Erythroblast (primary cell): ENCODE data around the gene PLA2G12A.

Experiments
- DNase-seq, 2 experiments: peaks; one replicate each; lab custom pipeline; 2025; lab: John Stamatoyannopoulos, UW
- GATA1 ChIP-seq: IDR thresholded peaks from 2 replicates; pipeline ENCODE4 v1.6.1; 2011; ENCODE audit warnings: low read depth, mild to moderate bottlenecking, control low read depth, low read length, moderate library complexity
- POLR2A ChIP-seq: IDR thresholded peaks from 2 replicates; pipeline ENCODE4 v1.6.1; 2011; ENCODE audit warnings: mild to moderate bottlenecking, low read length

Gene PLA2G12A

DNA sequence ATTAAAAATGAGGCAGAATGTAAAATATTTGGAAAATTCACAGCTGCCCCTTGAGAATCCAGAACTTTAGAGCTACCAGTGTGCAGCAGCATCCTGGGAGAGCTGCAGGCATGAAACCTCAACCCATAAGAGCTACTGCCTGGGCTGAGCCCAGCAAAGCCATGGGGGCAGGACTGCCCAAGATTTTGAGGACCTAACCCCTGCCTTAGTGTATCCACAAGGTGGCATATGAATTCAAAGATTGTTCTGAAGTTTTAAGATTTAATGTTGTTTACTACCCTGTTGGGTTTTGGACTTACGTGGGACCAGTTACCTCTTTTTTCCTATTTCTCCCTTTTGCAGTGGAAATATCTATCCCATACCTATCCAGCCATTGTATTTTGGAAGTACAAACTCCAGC, 53.0 kb downstream of the PLA2G12A start:
- DNase-seq: no peak
- no peak for TF ChIP-seq GATA1
- no peak for TF ChIP-seq POLR2A

DNA sequence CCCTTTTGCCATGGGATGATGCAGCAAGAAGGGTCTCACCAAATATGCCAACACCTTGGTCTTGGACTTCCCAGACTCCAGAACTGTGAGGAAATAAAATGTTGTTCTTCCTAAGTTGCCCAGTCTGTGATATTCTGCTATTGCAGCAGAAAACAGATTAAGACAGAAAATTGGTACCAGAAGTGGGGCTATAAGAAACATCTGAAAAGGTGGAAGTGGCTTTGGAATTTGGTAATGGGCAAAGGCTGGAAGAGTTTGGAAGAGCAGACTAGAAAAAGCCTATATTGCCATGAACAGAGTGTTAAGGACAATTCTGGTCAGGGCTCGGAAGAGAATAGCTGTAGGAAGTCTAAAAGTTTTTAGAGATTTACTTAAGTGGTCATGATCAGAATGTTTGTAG, 54.0 kb downstream of the PLA2G12A start:
- DNase-seq: no peak
- TF ChIP-seq GATA1 (no peak), POLR2A (no peak)

DNA sequence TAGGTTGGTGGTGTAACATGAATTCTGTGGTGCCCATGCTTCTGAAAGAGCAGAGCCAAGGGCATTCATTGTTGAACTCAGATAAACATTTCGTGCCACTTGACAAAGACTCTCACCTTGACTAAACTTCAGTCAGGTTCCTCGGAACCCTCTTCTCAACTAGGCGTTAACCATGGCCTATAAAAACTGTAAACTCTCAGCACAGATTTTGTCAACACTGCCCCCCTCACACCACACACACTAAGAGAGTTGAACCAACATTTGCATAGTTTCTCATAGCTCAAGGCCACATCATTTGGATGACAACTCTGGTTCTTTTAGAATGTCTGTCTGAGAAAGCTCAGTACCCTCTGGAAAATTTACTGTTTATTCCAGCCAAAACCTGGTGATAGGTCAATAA, 54.7 kb downstream of the PLA2G12A start:
- TF ChIP-seq POLR2A (no peak), GATA1 (no peak)
- no peak for DNase-seq

DNA sequence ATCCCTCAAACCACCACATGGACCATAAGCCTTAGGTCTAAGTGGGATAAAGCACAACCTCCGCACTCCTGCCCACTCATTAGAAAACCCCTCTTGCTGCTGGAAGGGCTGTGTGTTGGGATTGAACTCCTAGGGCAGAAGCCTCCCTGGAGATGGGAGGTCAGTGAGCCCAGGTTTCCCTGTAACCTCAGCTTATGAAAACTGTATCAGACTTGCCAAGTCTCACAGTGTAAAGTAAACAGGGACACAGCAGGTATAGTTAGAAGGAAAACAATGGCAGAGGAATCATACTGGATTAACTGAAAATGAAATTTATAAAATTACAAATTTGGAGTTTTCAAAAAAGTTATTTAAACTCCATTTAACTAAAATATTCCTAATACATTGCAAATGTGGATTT, 56.6 kb downstream of the PLA2G12A start:
- TF ChIP-seq GATA1 (no peak), POLR2A (no peak)
- no peak for DNase-seq

GRCh38 chr4:109672169-109672930, 57.5 kb downstream of the PLA2G12A start:
- no peak for TF ChIP-seq POLR2A
- no peak for TF ChIP-seq GATA1
- peak; percentile 27 to 70 for DNase-seq

- no peak for DNase-seq
- TF ChIP-seq POLR2A: no peak
- TF ChIP-seq GATA1: no peak
These were observed 58.5 kb downstream of the PLA2G12A start for GRCh38 chr4:109671350-109671749.

GRCh38 chr4:109665783-109666485, 63.9 kb downstream of the PLA2G12A start:
- no peak for TF ChIP-seq GATA1
- no peak for DNase-seq

DNA sequence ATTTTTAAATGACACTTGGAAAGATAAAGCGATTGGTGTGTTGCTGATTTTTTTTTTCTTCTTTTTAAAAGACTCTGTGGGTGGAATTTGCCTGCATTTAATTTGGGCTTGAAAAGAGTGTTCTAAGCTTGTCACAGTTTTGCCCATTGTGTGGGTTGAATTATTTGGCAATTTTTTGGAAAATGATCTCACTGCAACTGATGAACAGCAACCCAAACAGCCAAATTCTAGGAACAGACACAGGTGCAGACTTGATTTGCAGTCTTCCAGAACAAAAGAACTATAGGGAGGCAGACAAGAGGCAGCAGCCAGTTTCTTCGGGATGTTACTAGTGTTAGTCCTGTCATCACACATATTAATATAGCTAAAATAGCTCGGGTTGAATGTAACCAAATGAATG, 67.1 kb downstream of the PLA2G12A start:
- no peak for DNase-seq

GRCh38 chr4:109662116-109662515, 67.8 kb downstream of the PLA2G12A start:
- no peak for DNase-seq
- no peak for TF ChIP-seq POLR2A
- no peak for TF ChIP-seq GATA1

More for the DNA sequence above, 67.1 kb downstream of the PLA2G12A start:
- TF ChIP-seq POLR2A (no peak), GATA1 (no peak)
